ENCODE results near the gene AKR1B15.

The AKR1B15 gene

DNA sequence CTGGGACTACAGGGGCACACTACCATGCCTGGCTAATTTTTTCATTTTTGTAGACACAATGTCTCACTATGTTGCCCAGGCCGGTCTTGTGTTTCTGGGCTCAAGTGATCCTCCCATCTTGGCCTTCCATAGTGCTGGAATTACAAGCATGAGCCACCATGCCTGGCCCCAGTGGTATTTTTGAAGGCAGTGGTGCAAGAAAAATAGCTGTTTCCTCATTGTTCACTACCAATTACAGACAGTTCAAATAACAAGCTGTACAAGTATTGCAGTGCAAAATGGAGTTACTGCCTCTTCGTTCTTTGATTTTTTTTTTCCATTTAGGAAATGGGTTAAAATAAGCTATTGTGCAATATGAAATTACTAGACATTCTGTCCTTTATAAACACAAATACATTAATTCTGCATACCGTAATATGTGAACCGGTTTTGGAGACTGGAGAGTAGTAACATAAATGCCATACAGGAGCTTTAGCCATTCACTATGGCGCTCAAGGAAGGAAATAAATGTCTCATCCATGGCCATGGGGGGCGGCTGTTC is 62.8 kb downstream of the AKR1B15 start:
- TF ChIP-seq, protein P1, sequence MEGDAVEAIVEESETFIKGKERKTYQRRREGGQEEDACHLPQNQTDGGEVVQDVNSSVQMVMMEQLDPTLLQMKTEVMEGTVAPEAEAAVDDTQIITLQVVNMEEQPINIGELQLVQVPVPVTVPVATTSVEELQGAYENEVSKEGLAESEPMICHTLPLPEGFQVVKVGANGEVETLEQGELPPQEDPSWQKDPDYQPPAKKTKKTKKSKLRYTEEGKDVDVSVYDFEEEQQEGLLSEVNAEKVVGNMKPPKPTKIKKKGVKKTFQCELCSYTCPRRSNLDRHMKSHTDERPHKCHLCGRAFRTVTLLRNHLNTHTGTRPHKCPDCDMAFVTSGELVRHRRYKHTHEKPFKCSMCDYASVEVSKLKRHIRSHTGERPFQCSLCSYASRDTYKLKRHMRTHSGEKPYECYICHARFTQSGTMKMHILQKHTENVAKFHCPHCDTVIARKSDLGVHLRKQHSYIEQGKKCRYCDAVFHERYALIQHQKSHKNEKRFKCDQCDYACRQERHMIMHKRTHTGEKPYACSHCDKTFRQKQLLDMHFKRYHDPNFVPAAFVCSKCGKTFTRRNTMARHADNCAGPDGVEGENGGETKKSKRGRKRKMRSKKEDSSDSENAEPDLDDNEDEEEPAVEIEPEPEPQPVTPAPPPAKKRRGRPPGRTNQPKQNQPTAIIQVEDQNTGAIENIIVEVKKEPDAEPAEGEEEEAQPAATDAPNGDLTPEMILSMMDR (conservative IDR thresholded peaks at IDR 0.05), result no peak
- TF ChIP-seq ZFX (IDR thresholded peaks at IDR 0.05), result no peak
- no peak overlapping the region for H3K27ac ChIP-seq

DNA sequence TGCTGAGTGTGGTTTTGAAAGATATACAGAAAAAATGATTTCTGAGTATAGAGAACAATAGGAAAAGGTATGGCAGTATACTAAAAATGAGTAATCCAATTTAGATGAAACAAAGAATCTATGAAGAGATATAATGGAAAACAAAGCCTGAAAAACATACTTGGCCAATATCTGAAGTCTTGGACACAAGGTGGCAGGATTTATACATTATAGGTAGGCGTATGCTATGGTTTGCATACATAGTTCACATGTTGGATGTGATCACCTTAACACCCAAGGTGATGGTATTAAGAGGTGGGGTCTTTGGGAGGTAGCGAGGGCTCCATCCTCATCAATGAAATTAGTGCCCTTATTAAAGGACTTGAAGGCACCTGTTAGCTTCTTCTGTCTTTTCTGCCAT is 63.3 kb downstream of the AKR1B15 start:
- TF ChIP-seq, protein P1 (conservative IDR thresholded peaks at IDR 0.05), result peak; percentile 26
- TF ChIP-seq ZFX (IDR thresholded peaks at IDR 0.05), result no peak
- no peak overlapping the region for H3K27ac ChIP-seq

DNA sequence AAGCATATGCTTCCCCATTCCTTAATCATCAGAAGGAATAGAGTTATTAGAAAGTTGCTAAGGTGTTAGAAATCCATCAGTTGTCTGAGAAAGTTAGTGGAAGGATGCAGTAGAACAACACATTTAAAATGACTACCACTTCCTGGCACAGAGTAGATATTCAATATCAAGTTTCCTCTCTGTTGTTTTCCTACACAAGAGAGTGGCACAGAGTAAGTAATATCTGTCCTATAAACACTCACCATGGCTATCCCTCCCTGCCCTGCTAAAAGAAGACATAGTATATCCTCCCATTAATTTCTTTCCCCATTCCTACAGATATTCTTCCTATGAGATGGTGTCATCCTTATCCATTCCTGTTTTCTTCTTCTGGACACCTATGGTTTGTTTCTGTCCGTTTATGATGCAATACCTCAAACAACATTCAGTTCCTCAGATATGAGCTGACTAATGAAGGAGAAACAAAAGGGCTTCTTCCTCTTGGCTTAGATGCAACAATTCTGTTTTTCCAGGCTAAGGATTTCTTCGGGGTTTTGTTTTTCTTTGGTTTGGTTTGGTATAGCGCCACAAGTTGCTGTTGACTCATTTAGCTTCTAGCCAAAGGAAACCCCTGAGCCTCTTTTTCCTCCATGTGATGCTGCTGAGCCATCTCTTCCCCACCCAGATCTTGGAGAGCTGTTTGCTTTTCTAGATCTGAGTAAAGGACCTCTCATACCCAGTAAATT is 64.9 kb downstream of the AKR1B15 start:
- no peak overlapping the region for H3K27ac ChIP-seq
- no peak for TF ChIP-seq ZFX (IDR thresholded peaks at IDR 0.05)
- TF ChIP-seq, protein P1 (conservative IDR thresholded peaks at IDR 0.05), result no peak

DNA sequence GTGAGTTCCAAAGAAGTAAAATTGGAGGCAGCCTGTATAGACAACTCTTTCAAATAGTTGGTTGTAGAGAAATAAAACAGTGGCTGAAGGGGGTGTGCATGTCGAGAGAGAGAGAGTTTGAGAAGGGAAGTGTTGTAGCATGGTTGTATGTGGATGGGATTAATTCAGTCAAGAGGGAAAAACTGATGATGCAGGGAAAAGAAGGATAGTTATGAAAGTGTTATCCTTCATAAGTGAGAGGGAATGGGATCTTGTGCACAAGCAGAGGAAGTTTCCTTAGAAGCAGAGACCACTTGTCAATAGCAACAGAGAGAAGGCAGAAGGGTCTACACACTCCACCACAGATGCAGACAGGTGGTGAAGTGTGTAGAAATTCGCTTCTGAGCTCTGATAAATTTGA is 67.7 kb downstream of the AKR1B15 start:
- no peak overlapping the region for H3K27ac ChIP-seq
- TF ChIP-seq ZFX (IDR thresholded peaks at IDR 0.05), result no peak
- TF ChIP-seq, protein P1 (conservative IDR thresholded peaks at IDR 0.05), result no peak

DNA sequence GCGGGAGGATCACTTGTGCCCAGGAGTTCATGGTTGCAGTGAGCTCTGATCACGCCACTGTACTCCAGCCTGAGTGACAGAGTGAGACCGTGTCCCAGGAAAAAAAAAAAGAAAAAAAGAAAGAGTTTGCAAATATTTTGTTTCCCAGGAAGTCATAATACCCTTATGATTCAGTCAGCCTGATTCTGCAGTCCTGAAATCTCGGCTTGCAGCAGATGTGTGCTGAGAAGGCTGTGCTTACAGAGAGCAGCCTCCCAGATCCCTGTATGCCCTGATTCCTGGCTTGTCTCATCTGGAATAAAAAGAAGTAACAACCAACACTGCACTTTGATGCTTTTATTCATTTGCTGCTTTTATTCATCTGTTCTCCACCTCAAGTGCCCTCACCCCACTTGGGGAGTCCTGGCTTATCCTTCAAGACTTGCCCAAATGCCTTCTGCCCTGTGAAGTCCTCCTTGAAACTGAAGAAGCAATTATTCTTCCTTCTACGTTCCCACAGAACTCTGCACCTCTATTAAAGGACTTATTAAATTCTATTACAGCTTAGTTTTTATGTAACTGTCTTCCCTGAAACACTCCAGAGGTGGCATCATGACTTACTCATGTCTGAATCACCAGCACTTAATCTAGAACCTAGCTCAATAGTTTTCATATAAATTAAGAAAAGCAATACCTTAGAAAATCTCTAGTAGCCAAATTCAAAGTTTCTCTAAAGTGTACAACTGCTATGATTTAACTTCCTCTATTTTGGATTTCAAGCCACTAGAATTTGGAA is 70.0 kb downstream of the AKR1B15 start:
- H3K27ac ChIP-seq, result no peak overlapping the region
- no peak for TF ChIP-seq ZFX (IDR thresholded peaks at IDR 0.05)

DNA sequence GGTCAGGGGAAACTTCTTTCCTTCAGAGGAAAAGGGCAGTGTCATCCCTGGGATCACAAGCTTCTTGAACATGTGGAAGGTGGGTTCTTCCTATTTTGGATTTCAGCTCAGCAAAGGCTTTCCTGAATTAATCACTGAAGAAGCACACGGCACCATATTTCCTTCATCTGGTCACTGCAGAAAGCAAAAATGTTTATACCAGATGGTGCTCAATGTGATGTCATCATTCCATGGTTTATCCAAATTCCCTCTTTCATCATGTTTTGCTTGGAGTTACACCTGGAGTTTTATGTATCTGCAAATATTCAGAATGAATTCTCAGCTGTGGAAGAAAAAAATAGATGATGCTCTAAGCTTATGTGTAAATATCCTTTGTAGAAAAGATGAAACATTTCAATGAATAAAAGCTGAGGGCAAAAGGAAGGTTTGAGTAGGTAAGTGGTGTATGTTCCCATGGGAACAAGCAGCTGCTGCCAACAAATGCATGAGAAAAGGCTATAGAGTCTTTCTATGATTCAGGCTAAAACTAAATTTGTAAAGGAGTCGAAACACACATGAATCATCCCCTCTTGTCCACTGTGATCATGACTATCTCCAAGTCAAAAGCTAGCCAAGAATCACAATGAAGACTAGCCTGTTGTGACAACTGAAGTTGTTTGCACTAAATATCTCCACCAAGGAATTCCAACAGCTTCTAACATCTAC is 70.9 kb downstream of the AKR1B15 start:
- no peak for TF ChIP-seq ZFX (IDR thresholded peaks at IDR 0.05)
- TF ChIP-seq, protein P1 (conservative IDR thresholded peaks at IDR 0.05), result no peak
- H3K27ac ChIP-seq, result no peak overlapping the region

DNA sequence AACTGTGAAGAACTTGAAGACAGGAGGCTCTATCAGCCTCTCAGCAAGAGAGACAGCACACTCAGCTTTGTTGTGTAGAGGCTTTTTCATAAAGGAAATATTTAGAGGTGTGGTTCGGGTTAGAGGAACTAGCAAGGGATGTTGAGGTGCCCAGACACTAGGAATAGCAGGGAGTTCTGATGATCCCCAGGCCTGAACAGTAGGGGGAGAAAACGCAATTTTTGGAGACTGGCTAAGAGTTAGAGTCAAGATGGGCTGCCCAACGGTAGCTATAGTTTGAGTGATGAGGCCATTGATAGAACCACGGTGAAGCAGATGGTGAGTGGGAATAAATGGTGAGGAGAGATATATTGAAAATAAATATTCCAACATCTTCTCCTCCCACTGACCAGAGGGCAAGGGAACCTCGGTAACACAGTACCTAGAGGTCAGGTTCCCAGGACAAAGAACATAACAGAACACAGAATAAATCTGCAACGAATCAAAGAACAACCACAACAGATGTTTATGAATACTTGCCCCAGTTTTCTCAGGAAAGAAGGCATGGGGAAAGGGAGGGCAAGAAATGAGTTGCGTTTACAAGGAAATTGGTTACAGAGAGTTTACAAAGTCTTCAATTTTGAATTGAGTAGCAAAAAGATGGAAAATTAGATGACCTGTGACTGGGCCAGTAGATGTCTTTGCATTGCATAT is 73.5 kb downstream of the AKR1B15 start:
- no peak overlapping the region for H3K27ac ChIP-seq
- no peak for TF ChIP-seq ZFX (IDR thresholded peaks at IDR 0.05)
- TF ChIP-seq, protein P1 (conservative IDR thresholded peaks at IDR 0.05), result no peak

All from C4-2B (cell line).